GM19468 (cell line): ENCODE results near the gene LGALSL.

Experiments used
- ATAC-seq: cut with Tn5 transposase; IDR thresholded peaks from one replicate; pipeline ENCODE4 v1.9.1; 2021; ENCODE audit warnings: mild to moderate bottlenecking, moderate library complexity, moderate number of reproducible peaks; ENCODE audit not compliant: unreplicated experiment; ENCODE audit errors: extremely low read depth

The LGALSL gene

GRCh38 chr2:64467096-64467843 lies 13.3 kb downstream of the LGALSL start:
- ATAC-seq = no peak

GRCh38 chr2:64469261-64469660 lies 15.3 kb downstream of the LGALSL start:
- ATAC-seq = no peak

DNA sequence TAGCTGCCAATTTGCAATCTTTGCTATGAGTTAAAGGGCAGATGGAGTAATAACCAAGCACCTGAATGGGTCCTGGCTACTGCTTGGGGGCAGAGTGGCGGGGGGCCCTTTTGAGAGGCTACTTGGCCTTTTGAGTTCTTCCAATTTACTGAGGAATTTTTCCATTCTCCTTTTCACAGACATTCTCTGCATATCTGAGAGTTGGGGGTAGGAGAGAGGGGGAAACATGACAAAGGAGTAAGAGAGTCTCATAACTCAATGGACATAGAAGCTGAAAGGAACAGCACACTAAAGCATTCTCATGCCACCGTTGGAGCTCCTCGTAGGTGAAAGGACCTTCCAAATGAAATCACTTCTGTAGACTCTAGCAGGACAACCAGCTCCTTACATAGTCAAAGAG lies 16.1 kb downstream of the LGALSL start:
- ATAC-seq = no peak

- no peak for ATAC-seq
Measured at GRCh38 chr2:64470766-64471295, 16.9 kb downstream of the LGALSL start.

- no peak for ATAC-seq
Measured at GRCh38 chr2:64471600-64471999, 17.6 kb downstream of the LGALSL start.

- no peak for ATAC-seq
Measured at GRCh38 chr2:64472881-64473280, 18.9 kb downstream of the LGALSL start.

GRCh38 chr2:64474121-64474571 lies 20.2 kb downstream of the LGALSL start:
- no peak for ATAC-seq

GRCh38 chr2:64474636-64475035 lies 20.7 kb downstream of the LGALSL start:
- ATAC-seq = no peak

DNA sequence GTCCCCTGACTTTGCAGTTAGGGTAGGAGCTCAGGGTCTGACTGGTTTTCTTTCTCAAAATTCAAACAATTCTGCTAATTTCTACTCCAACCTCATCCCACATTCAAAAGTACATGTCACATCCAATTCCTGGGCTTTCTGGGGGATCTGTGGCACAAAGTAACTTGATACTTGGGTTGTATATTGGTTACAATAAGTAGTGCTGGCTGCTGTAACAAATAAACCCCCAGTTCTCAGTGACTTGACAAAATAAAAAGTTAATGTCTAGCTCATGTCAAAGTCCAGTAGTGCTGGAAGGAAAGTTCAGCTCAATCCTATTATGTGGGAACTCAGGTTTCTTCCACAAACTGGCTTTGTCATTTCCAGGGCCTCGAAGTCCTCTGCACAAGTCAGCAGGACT lies 23.1 kb downstream of the LGALSL start:
- ATAC-seq = no peak

GRCh38 chr2:64477979-64478378 lies 24.0 kb downstream of the LGALSL start:
- no peak for ATAC-seq

DNA sequence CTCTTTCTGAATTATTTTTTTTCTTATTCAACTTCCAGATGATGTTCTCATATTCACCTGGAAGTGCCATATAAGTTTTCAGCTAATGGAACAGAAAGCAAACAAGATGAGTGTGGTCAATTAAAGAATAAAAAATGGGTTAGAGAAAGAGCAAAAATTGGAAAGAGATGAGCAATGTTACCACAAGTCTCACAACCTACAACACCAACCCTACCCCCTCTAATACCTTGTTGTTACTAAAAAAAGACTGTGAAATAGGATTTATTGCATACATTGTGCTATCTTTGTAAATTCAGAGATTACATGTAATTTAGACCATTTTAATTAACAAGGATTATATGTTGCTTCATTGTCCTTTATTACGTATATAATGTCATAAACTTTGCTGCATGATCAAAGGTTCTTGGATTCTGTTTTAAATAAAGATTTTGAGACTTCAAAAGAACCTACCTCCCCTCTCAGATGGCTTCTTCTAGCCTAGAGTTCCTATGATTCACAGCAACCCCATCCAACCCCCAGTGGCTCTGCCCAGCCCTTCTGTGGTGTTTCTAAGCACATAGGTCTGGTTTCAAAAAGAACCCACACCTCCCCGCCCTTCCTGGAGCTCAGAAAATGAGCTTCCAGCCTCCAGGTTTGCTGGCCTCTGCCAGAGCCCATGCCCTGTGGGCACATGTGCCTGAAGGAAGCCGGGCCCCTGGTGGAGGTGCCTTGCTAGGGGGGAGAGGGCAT lies 24.7 kb downstream of the LGALSL start:
- ATAC-seq = no peak

GRCh38 chr2:64479259-64480117 lies 25.5 kb downstream of the LGALSL start:
- ATAC-seq = no peak

DNA sequence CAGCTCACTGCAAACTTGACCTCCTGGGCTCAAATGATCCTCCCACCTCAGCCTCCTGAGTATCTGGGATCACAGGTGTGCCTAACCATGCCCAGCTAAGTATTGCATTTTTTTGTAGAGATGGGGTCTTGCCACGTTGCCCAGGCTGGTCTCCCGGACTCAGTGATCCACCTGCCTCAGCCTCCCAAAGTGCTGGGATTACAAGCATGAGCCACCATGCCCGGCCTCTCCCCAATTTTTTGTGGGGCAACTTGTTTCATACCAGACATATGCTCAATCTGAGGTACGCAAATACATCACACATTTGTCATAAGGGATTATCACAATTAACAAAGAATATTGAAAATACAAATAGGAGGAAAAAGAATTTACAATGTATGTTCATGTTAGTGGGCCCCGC lies 27.7 kb downstream of the LGALSL start:
- no peak for ATAC-seq

- ATAC-seq = no peak
Measured at GRCh38 chr2:64482243-64482642, 28.3 kb downstream of the LGALSL start.

GRCh38 chr2:64482765-64483504 lies 29.0 kb downstream of the LGALSL start:
- ATAC-seq = no peak

GRCh38 chr2:64485331-64485730 lies 31.4 kb downstream of the LGALSL start:
- ATAC-seq = no peak

DNA sequence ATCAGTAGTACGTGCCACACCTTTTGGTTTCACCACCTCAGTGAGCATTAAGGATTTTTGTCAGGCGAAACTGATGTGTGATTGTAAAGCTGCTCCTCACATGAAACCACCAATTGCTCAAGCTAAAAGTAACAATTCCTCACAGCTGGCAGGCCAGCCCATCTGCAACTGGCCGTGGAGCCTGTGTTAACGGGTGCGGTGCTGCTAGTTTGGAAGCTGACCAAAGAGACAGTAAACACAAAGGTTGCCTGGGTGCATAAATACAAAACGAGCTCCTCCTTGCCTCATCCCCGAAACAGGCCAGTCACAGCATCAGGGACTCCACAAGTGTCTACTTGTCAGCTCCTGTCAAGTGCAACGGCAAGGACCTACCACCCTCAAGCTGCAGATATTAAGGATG lies 32.0 kb downstream of the LGALSL start:
- no peak for ATAC-seq

- no peak for ATAC-seq
Measured at GRCh38 chr2:64487256-64488049, 33.5 kb downstream of the LGALSL start.
